ENCODE measurements around the gene MBOAT7.
"Not testable (repeated sequence)": the region's sequence is repeated elsewhere in the genome, so short reads cannot be mapped to it uniquely, and the experiment has no call there.

Gene MBOAT7

GRCh38 chr19:54209811-54210494 lies 20.6 kb upstream of the MBOAT7 start:
- no peak overlapping the region for H3K4me3 ChIP-seq (ENCODE audit: low read depth, low read length)
- DNase-seq (ENCODE audit: low read depth, low spot score) = peak; percentile 87
- POLR2A ChIA-PET = interaction anchor here (1.0 to 3.7 kb wide), 4 partner anchors 9 to 50 kb away, joined by 3 to 23 read pairs (median 4); partner anchors contain the start of genes LENG1, MBOAT7, RPS9 and TSEN34
- CTCF ChIA-PET = interaction anchor here (0.7 to 1.5 kb wide), 5 partner anchors 8 to 40 kb away, joined by 3 read pairs; no protein-coding TSS in a partner anchor
- TF ChIP-seq, protein P1, sequence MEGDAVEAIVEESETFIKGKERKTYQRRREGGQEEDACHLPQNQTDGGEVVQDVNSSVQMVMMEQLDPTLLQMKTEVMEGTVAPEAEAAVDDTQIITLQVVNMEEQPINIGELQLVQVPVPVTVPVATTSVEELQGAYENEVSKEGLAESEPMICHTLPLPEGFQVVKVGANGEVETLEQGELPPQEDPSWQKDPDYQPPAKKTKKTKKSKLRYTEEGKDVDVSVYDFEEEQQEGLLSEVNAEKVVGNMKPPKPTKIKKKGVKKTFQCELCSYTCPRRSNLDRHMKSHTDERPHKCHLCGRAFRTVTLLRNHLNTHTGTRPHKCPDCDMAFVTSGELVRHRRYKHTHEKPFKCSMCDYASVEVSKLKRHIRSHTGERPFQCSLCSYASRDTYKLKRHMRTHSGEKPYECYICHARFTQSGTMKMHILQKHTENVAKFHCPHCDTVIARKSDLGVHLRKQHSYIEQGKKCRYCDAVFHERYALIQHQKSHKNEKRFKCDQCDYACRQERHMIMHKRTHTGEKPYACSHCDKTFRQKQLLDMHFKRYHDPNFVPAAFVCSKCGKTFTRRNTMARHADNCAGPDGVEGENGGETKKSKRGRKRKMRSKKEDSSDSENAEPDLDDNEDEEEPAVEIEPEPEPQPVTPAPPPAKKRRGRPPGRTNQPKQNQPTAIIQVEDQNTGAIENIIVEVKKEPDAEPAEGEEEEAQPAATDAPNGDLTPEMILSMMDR (IDR thresholded peaks at IDR 0.05; ENCODE audit: insufficient read depth, low read length, missing control alignments) = no peak

- DNase-seq (ENCODE audit: low read depth, low spot score) = no peak
- CTCF ChIA-PET = interaction anchor here (0.7 kb wide), 1 partner anchor 23 kb away, joined by 3 read pairs; no protein-coding TSS in a partner anchor
- POLR2A ChIA-PET = interaction anchor here (0.7 to 3.7 kb wide), 6 partner anchors 8 to 50 kb away, joined by 3 to 23 read pairs (median 4); partner anchors contain the start of genes LENG1, MBOAT7, RPS9 and TSEN34
- no peak overlapping the region for H3K4me3 ChIP-seq (ENCODE audit: low read depth, low read length)
- TF ChIP-seq, protein P1 (IDR thresholded peaks at IDR 0.05; ENCODE audit: insufficient read depth, low read length, missing control alignments) = no peak
Observed at GRCh38 chr19:54209058-54209810, 19.9 kb upstream of the MBOAT7 start.

DNA sequence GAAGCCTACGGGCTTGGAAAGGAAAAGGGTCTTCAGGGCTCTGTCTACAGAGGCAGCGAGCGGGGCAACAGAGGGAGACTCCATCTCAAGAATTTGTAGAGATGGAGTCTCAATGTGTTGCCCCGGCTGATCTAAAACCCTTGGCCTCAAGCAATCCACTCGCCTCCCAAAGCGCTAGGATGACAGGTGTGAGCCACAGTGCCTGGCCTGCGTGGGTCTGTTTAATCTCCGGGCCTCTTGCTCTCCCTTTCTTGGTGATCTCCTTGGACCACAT lies 19.3 kb upstream of the MBOAT7 start:
- CTCF ChIA-PET = no interaction called here
- POLR2A ChIA-PET = interaction anchor here (0.7 to 3.7 kb wide), 3 partner anchors 8 to 49 kb away, joined by 3 to 23 read pairs (median 4); partner anchors contain the start of genes LENG1 and RPS9
- DNase-seq (ENCODE audit: low read depth, low spot score) = no peak
- TF ChIP-seq, protein P1 (IDR thresholded peaks at IDR 0.05; ENCODE audit: insufficient read depth, low read length, missing control alignments) = no peak
- H3K4me3 ChIP-seq (ENCODE audit: low read depth, low read length) = no peak overlapping the region

- POLR2A ChIA-PET = interaction anchor here (0.8 kb wide), 1 partner anchor 49 kb away, joined by 4 read pairs; the partner anchor contains the start of gene LENG1
- DNase-seq (ENCODE audit: low read depth, low spot score) = no peak
- TF ChIP-seq, protein P1 (IDR thresholded peaks at IDR 0.05; ENCODE audit: insufficient read depth, low read length, missing control alignments) = no peak
- H3K4me3 ChIP-seq (ENCODE audit: low read depth, low read length) = no peak overlapping the region
- CTCF ChIA-PET = no interaction called here
Observed at GRCh38 chr19:54207983-54208783, 18.8 kb upstream of the MBOAT7 start.

DNA sequence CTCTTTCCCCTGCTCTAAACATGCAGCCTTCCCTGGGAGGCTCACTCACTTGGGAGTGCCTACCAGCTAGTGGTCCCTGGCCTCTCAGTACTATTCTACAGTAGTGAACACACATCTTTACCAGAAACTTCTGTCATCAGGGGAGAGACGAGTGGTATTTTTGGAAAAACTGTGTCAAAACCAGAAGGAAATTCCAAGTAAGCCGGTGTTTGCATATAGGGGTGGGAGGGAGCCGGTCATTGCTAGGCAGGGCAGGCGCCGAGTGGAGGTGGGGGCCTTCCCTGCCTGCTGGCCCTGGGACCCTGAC lies 18.2 kb upstream of the MBOAT7 start:
- CTCF ChIA-PET = no interaction called here
- POLR2A ChIA-PET = no interaction called here
- no peak for DNase-seq (ENCODE audit: low read depth, low spot score)
- no peak overlapping the region for H3K4me3 ChIP-seq (ENCODE audit: low read depth, low read length)
- TF ChIP-seq, protein P1 (IDR thresholded peaks at IDR 0.05; ENCODE audit: insufficient read depth, low read length, missing control alignments) = no peak

DNA sequence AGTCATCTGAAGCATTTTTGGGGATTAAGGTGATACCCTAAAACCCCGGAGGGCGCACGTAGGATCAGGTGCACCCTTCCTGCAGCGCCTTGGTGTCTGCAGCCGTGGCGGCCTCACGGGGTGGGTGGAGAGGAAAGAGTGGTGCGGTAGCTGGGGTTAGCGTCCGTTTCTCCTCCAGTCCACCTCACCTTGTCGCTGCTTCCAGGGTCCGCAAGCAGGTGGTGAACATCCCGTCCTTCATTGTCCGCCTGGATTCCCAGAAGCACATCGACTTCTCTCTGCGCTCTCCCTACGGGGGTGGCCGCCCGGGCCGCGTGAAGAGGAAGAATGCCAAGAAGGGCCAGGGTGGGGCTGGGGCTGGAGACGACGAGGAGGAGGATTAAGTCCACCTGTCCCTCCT lies 17.8 kb upstream of the MBOAT7 start:
- CTCF ChIA-PET; DNase-seq (ENCODE audit: low read depth, low spot score); POLR2A ChIA-PET; H3K4me3 ChIP-seq (ENCODE audit: low read depth, low read length): not testable (repeated sequence)
